PC-3 (cell line): Measurements from ENCODE around the gene NCEH1.

Source experiments
- EZH2phosphoT487 ChIP-seq: fragments of 300-600 bp; sonication (generic); IDR thresholded peaks from 2 replicates; pipeline ENCODE4 v1.6.1; 2018; ENCODE audit warnings: mild to moderate bottlenecking, antibody characterized with exemption, low read length, borderline replicate concordance
- TF ChIP-seq, protein P1 (sequence below): fragments of 300-600 bp; sonication (generic); conservative IDR thresholded peaks from 2 replicates; pipeline ENCODE4 v1.5.1; 2017; ENCODE audit warnings: antibody characterized with exemption, low read depth, mild to moderate bottlenecking, low read length

DNA sequence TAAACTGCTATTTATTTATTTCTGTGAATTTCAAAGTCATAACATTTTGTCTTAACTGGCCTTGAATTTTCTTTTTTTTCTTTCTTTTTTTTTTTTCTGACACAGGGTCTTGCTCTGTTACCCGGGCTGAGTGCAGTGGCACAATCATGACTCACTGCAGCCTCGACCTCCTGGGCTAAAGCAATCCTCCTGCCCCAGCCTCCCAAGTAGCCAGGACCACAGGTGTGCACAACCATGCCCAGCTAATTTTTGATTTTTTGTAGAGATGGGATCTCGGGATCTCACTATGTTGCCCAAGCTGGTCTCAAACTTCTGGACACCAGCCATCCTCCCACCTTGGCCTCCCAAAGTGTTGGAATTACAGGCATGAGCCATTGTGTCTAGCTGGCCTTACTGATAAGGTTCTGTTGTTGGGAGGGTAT is 110.2 kb downstream of the NCEH1 start:
- TF ChIP-seq, protein P1, sequence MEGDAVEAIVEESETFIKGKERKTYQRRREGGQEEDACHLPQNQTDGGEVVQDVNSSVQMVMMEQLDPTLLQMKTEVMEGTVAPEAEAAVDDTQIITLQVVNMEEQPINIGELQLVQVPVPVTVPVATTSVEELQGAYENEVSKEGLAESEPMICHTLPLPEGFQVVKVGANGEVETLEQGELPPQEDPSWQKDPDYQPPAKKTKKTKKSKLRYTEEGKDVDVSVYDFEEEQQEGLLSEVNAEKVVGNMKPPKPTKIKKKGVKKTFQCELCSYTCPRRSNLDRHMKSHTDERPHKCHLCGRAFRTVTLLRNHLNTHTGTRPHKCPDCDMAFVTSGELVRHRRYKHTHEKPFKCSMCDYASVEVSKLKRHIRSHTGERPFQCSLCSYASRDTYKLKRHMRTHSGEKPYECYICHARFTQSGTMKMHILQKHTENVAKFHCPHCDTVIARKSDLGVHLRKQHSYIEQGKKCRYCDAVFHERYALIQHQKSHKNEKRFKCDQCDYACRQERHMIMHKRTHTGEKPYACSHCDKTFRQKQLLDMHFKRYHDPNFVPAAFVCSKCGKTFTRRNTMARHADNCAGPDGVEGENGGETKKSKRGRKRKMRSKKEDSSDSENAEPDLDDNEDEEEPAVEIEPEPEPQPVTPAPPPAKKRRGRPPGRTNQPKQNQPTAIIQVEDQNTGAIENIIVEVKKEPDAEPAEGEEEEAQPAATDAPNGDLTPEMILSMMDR: no peak
- TF ChIP-seq EZH2phosphoT487: no peak
